H1 (cell line): Measurements from ENCODE around the gene ALDH5A1. TPM values are rescaled to one million over a fixed set of nuclear protein-coding genes. Genes with fewer than 3 reads are reported as not detected.

ENCODE experiments used
- CTCF ChIA-PET: fragments of 300-600 bp; sonication (Branson Sonifier 250); formaldehyde crosslinking; loops from one replicate; lab custom pipeline; 2021; ENCODE audit not compliant: partially characterized antibody; lab: Charles Lee
- POLR2A ChIA-PET: fragments of 300-600 bp; sonication (Branson Sonifier 250); formaldehyde crosslinking; loops from one replicate; lab custom pipeline; 2021; ENCODE audit warnings: inconsistent platforms; ENCODE audit not compliant: partially characterized antibody; lab: Charles Lee
- DNase-seq, 2 experiments: peaks; one replicate each; pipeline versions ENCODE4 v3.0.0 to v3.0.0-alpha.2; 2010 to 2022; ENCODE audit warnings: low spot score in 2 of 2, low read depth in 1 of 2, mixed read lengths in 1 of 2
- FAIRE-seq: peaks from 2 replicates; lab custom pipeline; 2011; peaks lifted over from hg19 to GRCh38; lab: Jason Lieb, UNC
- H2AFZ ChIP-seq: 2 replicates; pipeline ENCODE4 v1.8.1; 2012; ENCODE audit warnings: low read length, inconsistent platforms
- H2AK5ac ChIP-seq: 2 replicates; pipeline ENCODE4 v1.6.1; 2013; ENCODE audit warnings: low read depth, low read length
- H2BK120ac ChIP-seq: replicated peaks from 2 replicates; pipeline ENCODE3; 2013; ENCODE audit warnings: low read depth, low read length, inconsistent platforms
- H2BK12ac ChIP-seq: 2 replicates; pipeline ENCODE4 v1.6.1; 2013; ENCODE audit warnings: low read depth, low read length
- H2BK15ac ChIP-seq: 2 replicates; pipeline ENCODE4 v1.6.1; 2013; ENCODE audit warnings: low read length
- H2BK20ac ChIP-seq: 2 replicates; pipeline ENCODE4 v1.6.1; 2013; ENCODE audit warnings: low read length
- H2BK5ac ChIP-seq: 2 replicates; pipeline ENCODE4 v1.6.1; 2013; ENCODE audit warnings: low read depth, low read length
- H3K14ac ChIP-seq: 2 replicates; pipeline ENCODE4 v1.6.1; 2013; ENCODE audit warnings: inconsistent platforms; ENCODE audit not compliant: insufficient read length
- H3K18ac ChIP-seq: 2 replicates; pipeline ENCODE4 v1.6.1; 2013; ENCODE audit warnings: low read length; ENCODE audit errors: extremely low read depth
- H3K23ac ChIP-seq: 2 replicates; pipeline ENCODE4 v1.6.1; 2013; ENCODE audit warnings: inconsistent platforms; ENCODE audit not compliant: insufficient read length
- H3K23me2 ChIP-seq: 2 replicates; pipeline ENCODE4 v1.6.1; 2013; ENCODE audit warnings: low read depth, low read length
- H3K27ac ChIP-seq: 2 replicates; pipeline ENCODE4 v1.6.1; 2011; ENCODE audit warnings: low read depth, low read length, inconsistent platforms
- H3K27me3 ChIP-seq, 4 experiments: replicated peaks in 1 of 4; 1 replicate in 1 of 4; 2 replicates in 3 of 4; pipeline versions ENCODE4 v1.6.1 to v1.8.1; 2011 to 2013; ENCODE audit warnings: low read length in 3 of 4, mild to moderate bottlenecking in 3 of 4, inconsistent platforms in 2 of 4, mixed read lengths in 2 of 4, moderate library complexity in 1 of 4; ENCODE audit not compliant: control insufficient read depth in 3 of 4, insufficient read depth in 3 of 4; ENCODE audit errors: extremely low read depth in 1 of 4
- H3K36me3 ChIP-seq, 4 experiments: 2 replicates each; pipeline versions ENCODE4 v1.6.1 to v1.8.1; 2011 to 2013; ENCODE audit warnings: mild to moderate bottlenecking in 4 of 4, low read length in 3 of 4, moderate library complexity in 2 of 4, control low read depth in 1 of 4, inconsistent platforms in 1 of 4; ENCODE audit not compliant: insufficient read depth in 4 of 4, control insufficient read depth in 2 of 4
- H3K4ac ChIP-seq: replicated peaks from 2 replicates; pipeline ENCODE3; 2013; ENCODE audit warnings: low read length, low read depth, mixed read lengths, inconsistent platforms; ENCODE audit not compliant: insufficient read length
- H3K4me1 ChIP-seq, 4 experiments: replicated peaks in 1 of 4; 1 replicate in 1 of 4; 2 replicates in 3 of 4; pipeline versions ENCODE4 v1.6.1 to v1.8.1; 2011 to 2013; ENCODE audit warnings: low read length in 3 of 4, inconsistent platforms in 2 of 4, mixed read lengths in 1 of 4; ENCODE audit not compliant: insufficient read depth in 4 of 4, control insufficient read depth in 3 of 4
- H3K4me2 ChIP-seq, 2 experiments: 2 replicates each; pipeline versions ENCODE4 v1.6.1 to v1.8.1; 2011 to 2013; ENCODE audit warnings: low read depth in 2 of 2, low read length in 2 of 2, control low read depth in 1 of 2, inconsistent platforms in 1 of 2, mild to moderate bottlenecking in 1 of 2; ENCODE audit not compliant: insufficient read depth in 1 of 2
- H3K4me3 ChIP-seq, 4 experiments: fragments of 200-600, 300-600 bp in 1 of 4; sonication (generic), shearing (Covaris generic), sonication (Bioruptor Twin) in 1 of 4; 2 replicates each; pipeline versions ENCODE4 v1.5.1 to v1.8.1; 2011 to 2016; ENCODE audit warnings: low read length in 4 of 4, low read depth in 3 of 4, control low read depth in 2 of 4, inconsistent platforms in 2 of 4, mild to moderate bottlenecking in 2 of 4, mixed read lengths in 1 of 4, moderate library complexity in 1 of 4; ENCODE audit not compliant: insufficient read depth in 2 of 4; ENCODE audit errors: extremely low read depth in 1 of 4
- H3K56ac ChIP-seq: replicated peaks from 2 replicates; pipeline ENCODE3; 2013; ENCODE audit warnings: low read depth, mild to moderate bottlenecking, mixed read lengths, low read length, inconsistent platforms; ENCODE audit not compliant: insufficient read length
- H3K79me1 ChIP-seq: 2 replicates; pipeline ENCODE4 v1.6.1; 2013; ENCODE audit warnings: low read depth, low read length, control low read depth
- H3K79me2 ChIP-seq, 2 experiments: 2 replicates each; pipeline versions ENCODE4 v1.6.1 to v1.8.1; 2012 to 2013; ENCODE audit warnings: low read length in 2 of 2, mild to moderate bottlenecking in 2 of 2, inconsistent platforms in 1 of 2; ENCODE audit not compliant: insufficient read depth in 2 of 2, control insufficient read depth in 1 of 2
- H3K9ac ChIP-seq, 4 experiments: replicated peaks in 1 of 4; 1 replicate in 1 of 4; 2 replicates in 3 of 4; pipeline versions ENCODE4 v1.6.1 to v1.8.1; 2011 to 2013; ENCODE audit warnings: low read depth in 3 of 4, low read length in 3 of 4, control low read depth in 2 of 4, mild to moderate bottlenecking in 2 of 4, moderate library complexity in 2 of 4, inconsistent platforms in 1 of 4; ENCODE audit errors: extremely low read depth in 1 of 4
- H3K9me3 ChIP-seq, 2 experiments: 2 replicates each; pipeline versions ENCODE4 v1.6.1 to v1.8.1; 2012 to 2013; ENCODE audit warnings: mild to moderate bottlenecking in 2 of 2, moderate library complexity in 2 of 2, control low read depth in 1 of 2, inconsistent platforms in 1 of 2, low read depth in 1 of 2, low read length in 1 of 2, mixed read lengths in 1 of 2; ENCODE audit not compliant: insufficient read depth in 2 of 2
- H4K20me1 ChIP-seq, 2 experiments: replicated peaks in 1 of 2; 2 replicates each; pipeline versions ENCODE3 to v1.8.1; 2011 to 2013; ENCODE audit warnings: inconsistent platforms in 2 of 2, low read length in 2 of 2, mild to moderate bottlenecking in 1 of 2; ENCODE audit not compliant: insufficient read depth in 2 of 2, control insufficient read depth in 1 of 2
- H4K5ac ChIP-seq: 2 replicates; pipeline ENCODE4 v1.6.1; 2013; ENCODE audit warnings: low read length, low read depth, mixed read lengths, inconsistent platforms; ENCODE audit not compliant: insufficient read length
- H4K8ac ChIP-seq: 2 replicates; pipeline ENCODE4 v1.8.0; 2013; ENCODE audit warnings: mild to moderate bottlenecking, moderate library complexity, low read length, inconsistent platforms; ENCODE audit not compliant: insufficient read depth; ENCODE audit errors: extremely low read depth
- H4K91ac ChIP-seq: replicated peaks from 2 replicates; pipeline ENCODE3; 2013; ENCODE audit warnings: low read length, mixed read lengths, inconsistent platforms; ENCODE audit not compliant: insufficient read length
- ATF3 ChIP-seq: IDR thresholded peaks from 2 replicates; pipeline ENCODE4 v1.6.1; 2011; ENCODE audit warnings: low read depth, mild to moderate bottlenecking, low read length; ENCODE audit not compliant: insufficient read depth
- CTCF ChIP-seq, 3 experiments: IDR thresholded peaks; 1 replicate in 2 of 3; 2 replicates in 1 of 3; pipeline versions ENCODE4 v1.5.1 to v1.6.1; 2011; ENCODE audit warnings: low read length in 3 of 3, mild to moderate bottlenecking in 3 of 3, inconsistent platforms in 2 of 3, low read depth in 1 of 3, moderate library complexity in 1 of 3; ENCODE audit not compliant: insufficient read depth in 1 of 3; ENCODE audit errors: control extremely low read depth in 1 of 3
- EGR1 ChIP-seq: IDR thresholded peaks from 2 replicates; pipeline ENCODE4 v1.6.1; 2011; ENCODE audit warnings: low read depth, low read length, borderline replicate concordance
- HDAC6 ChIP-seq: IDR thresholded peaks from one replicate; pipeline ENCODE4 v1.7.1; 2012; ENCODE audit warnings: low read depth, mild to moderate bottlenecking, inconsistent platforms, low read length, moderate library complexity
- POLR2AphosphoS5 ChIP-seq: IDR thresholded peaks from 2 replicates; pipeline ENCODE4 v1.6.1; 2011; ENCODE audit warnings: low read depth, low read length
- POU5F1 ChIP-seq: IDR thresholded peaks from 2 replicates; pipeline ENCODE4 v1.6.1; 2011; ENCODE audit warnings: low read depth, mild to moderate bottlenecking, low read length, moderate library complexity
- RAD21 ChIP-seq, 2 experiments: IDR thresholded peaks in 1 of 2; conservative IDR thresholded peaks in 1 of 2; 2 replicates each; pipeline ENCODE4 v1.6.1; 2011; ENCODE audit warnings: low read depth in 2 of 2, low read length in 2 of 2, improper control_type of control experiment in 1 of 2, inconsistent platforms in 1 of 2, mild to moderate bottlenecking in 1 of 2, moderate library complexity in 1 of 2
- RFX5 ChIP-seq: IDR thresholded peaks from 2 replicates; pipeline ENCODE4 v1.6.1; 2011; ENCODE audit warnings: low read depth, low read length, improper control_type of control experiment, borderline replicate concordance
- SP4 ChIP-seq: IDR thresholded peaks from 2 replicates; pipeline ENCODE4 v1.6.1; 2012; ENCODE audit warnings: low read length, inconsistent platforms
- WGBS, 2 experiments: shearing (Covaris generic) in 1 of 2; methylation state at CpG; one replicate each; pipeline versions ENCODE4 v1.1.6 to v1.1.7; 2013 to 2015; ENCODE audit warnings: low lambda C conversion rate in 2 of 2, mixed read lengths in 2 of 2, inconsistent platforms in 1 of 2, low coverage in 1 of 2, missing lambda C conversion rate in 1 of 2; ENCODE audit not compliant: insufficient replicate concordance in 2 of 2, insufficient coverage in 1 of 2, insufficient read length in 1 of 2; ENCODE audit errors: extremely low coverage in 1 of 2, missing lambda C conversion rate in 1 of 2; 5-methylcytosine and 5-hydroxymethylcytosine counted together
- polyA plus RNA-seq, 7 experiments: library from polyadenylated mRNA; depleted of rRNA in 3 of 7; stranded (reverse) in 5 of 7; unstranded in 2 of 7; fragments of >200 nt in 5 of 7; fragments of 200-250 nt in 2 of 7; gene quantifications; 1 replicate in 5 of 7; 2 replicates in 1 of 7; 4 replicates in 1 of 7; pipeline versions ENCODE4 v1.2.1 to v1.2.3, GENCODE V29; 2011 to 2013; ENCODE audit warnings: missing spikeins in 2 of 7, mixed read lengths in 2 of 7
- total RNA-seq: library from RNA; stranded (reverse); fragmentation: NEBNext Ultra II Directional; extraction: Animal tissue kit (Norgen Biotek cat#: 25700); gene quantifications from 2 replicates; pipeline ENCODE4 v1.2.1, GENCODE V29; 2021
- TF ChIP-seq, protein P1 (sequence below): IDR thresholded peaks from 2 replicates; pipeline ENCODE4 v1.6.1; 2012; ENCODE audit warnings: inconsistent platforms

ALDH5A1 gene
- total and polyA plus RNA-seq, 2 of the 8 experiments (the other 6 are each of a cell fraction or from before 2014, with no cell fraction given) = 1.5 to 2.4 TPM

DNA sequence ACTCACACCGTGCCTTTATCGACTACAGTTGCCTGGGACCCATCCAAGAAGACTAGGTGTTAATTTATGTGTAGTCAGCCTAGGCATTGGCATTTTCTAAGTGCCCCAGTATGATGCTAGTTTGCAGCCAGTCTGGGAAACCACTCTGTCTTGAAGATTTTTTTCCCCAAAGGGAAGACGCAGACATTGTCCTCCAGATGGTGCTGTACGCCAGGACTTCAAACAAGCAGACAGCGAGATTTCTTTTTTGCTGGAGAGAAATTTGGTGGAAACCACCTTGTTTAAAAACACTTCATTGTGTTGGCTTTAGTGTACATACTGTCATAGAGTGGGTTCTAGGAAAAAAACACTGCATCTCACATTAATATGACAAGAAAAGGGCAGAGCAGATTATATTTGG, 30.0 kb downstream of the ALDH5A1 start:
- Histone ChIP-seq H3K4me3 (no peak overlapping the region), H2BK12ac (no peak overlapping the region), H4K20me1 (no peaks in the 10 kb centered on the region), H2BK120ac (no peak overlapping the region), H3K4ac (no peak overlapping the region), H4K8ac (no peak overlapping the region), H3K14ac (no peak overlapping the region), H3K79me1 (no peaks in the 10 kb centered on the region), H2AFZ (no peak overlapping the region), H2AK5ac (no peak overlapping the region), H3K27ac (no peak overlapping the region), H2BK5ac (no peak overlapping the region), H3K36me3 (no peaks in the 10 kb centered on the region), H4K91ac (no peak overlapping the region), H4K5ac (no peak overlapping the region), H3K79me2 (no peaks in the 10 kb centered on the region), H2BK20ac (no peak overlapping the region), H3K9ac (no peak overlapping the region), H3K23ac (no peak overlapping the region), H3K4me1 (no peaks in the 10 kb centered on the region), H3K27me3 (no peaks in the 10 kb centered on the region), H3K23me2 (no peaks in the 10 kb centered on the region; the same call in 1 of the 2 replicates), H3K18ac (no peak overlapping the region), H3K56ac (no peak overlapping the region), H3K9me3 (no peaks in the 10 kb centered on the region), H2BK15ac (no peak overlapping the region), H3K4me2 (no peak overlapping the region)
- POLR2A ChIA-PET = interaction anchor here (1.0 to 1.1 kb wide), 2 partner anchors 40 to 173 kb away, joined by 4 read pairs; no protein-coding TSS in a partner anchor
- peak; percentile 81 for FAIRE-seq
- no peak for DNase-seq
- CTCF ChIA-PET = interaction anchor here (0.6 to 7.7 kb wide), 27 partner anchors 11 to 243 kb away, joined by 3 to 99 read pairs (median 4); partner anchors contain the start of genes ACOT13, ALDH5A1 and TDP2
- WGBS, 2 experiments = 44% methylated on average over 5 of the region's 5 CpGs; no CpG with 5 or more reads in 1 of the 2 experiments
- TF ChIP-seq, protein P1, sequence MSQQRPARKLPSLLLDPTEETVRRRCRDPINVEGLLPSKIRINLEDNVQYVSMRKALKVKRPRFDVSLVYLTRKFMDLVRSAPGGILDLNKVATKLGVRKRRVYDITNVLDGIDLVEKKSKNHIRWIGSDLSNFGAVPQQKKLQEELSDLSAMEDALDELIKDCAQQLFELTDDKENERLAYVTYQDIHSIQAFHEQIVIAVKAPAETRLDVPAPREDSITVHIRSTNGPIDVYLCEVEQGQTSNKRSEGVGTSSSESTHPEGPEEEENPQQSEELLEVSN = no peak
- no peak for TF ChIP-seq POU5F1
- no peak for TF ChIP-seq ATF3
- no peak for TF ChIP-seq HDAC6
- TF ChIP-seq EGR1 = no peak
- no peak for TF ChIP-seq SP4
- peak; percentile 91 to 94 for TF ChIP-seq RAD21 (IDR thresholded peaks at IDR 0.05 in 1 of 2, conservative IDR thresholded peaks at IDR 0.05 in 1 of 2; ENCODE audit: low read depth in 2 of 2, low read length in 2 of 2)
- TF ChIP-seq POLR2AphosphoS5 = no peak
- no peak for TF ChIP-seq RFX5
- TF ChIP-seq CTCF (IDR thresholded peaks at IDR 0.05; ENCODE audit: control extremely low read depth in 1 of 3, insufficient read depth in 1 of 3, low read depth in 1 of 3, low read length in 3 of 3) = peak; percentile 36 to 78 (median 67)
